Hematopoietic multipotent progenitor cell treated with erythropoietin and hydrocortisone succinate and interleukin-3 and kit ligand, for 8 days (in vitro differentiated cells): ENCODE measurements around the gene CTF1.

Experiments used
- DNase-seq: peaks from one replicate; pipeline ENCODE4 v3.0.0-alpha.2; 2015

The CTF1 gene

GRCh38 chr16:30910427-30911029 is 14.1 kb downstream of the CTF1 start:
- DNase-seq, result no peak

GRCh38 chr16:30912794-30913412 is 16.5 kb downstream of the CTF1 start:
- no peak for DNase-seq

- DNase-seq, result peak; percentile 18
Observed at GRCh38 chr16:30914830-30915229, 18.4 kb downstream of the CTF1 start.

- DNase-seq, result no peak
Observed at GRCh38 chr16:30918614-30919013, 22.2 kb downstream of the CTF1 start.

- DNase-seq, result peak; percentile 17
Observed at GRCh38 chr16:30920891-30921290, 24.5 kb downstream of the CTF1 start.

- no peak for DNase-seq
Observed at GRCh38 chr16:30921459-30921747, 25.0 kb downstream of the CTF1 start.

GRCh38 chr16:30921748-30922419 is 25.5 kb downstream of the CTF1 start:
- DNase-seq, result peak; percentile 87

GRCh38 chr16:30922420-30922959 is 26.1 kb downstream of the CTF1 start:
- peak; percentile 100 for DNase-seq

- DNase-seq, result peak; percentile 99
Observed at GRCh38 chr16:30922960-30923535, 26.6 kb downstream of the CTF1 start.

- no peak for DNase-seq
Observed at GRCh38 chr16:30923554-30924075, 27.2 kb downstream of the CTF1 start, which contains the start of gene FBXL19. Gene FBXL19 (plus strand): TSS chr16:30923572. CDS start chr16:30925755, 2,183 bp downstream.

GRCh38 chr16:30924076-30924912 is 27.9 kb downstream of the CTF1 start:
- no peak for DNase-seq

GRCh38 chr16:30924913-30925631 is 28.7 kb downstream of the CTF1 start:
- no peak for DNase-seq

GRCh38 chr16:30925632-30925987 is 29.2 kb downstream of the CTF1 start:
- no peak for DNase-seq

GRCh38 chr16:30925995-30926811 is 29.8 kb downstream of the CTF1 start:
- no peak for DNase-seq

GRCh38 chr16:30926937-30927788 is 30.7 kb downstream of the CTF1 start:
- DNase-seq, result no peak

- DNase-seq, result peak; percentile 72
Observed at GRCh38 chr16:30927789-30928378, 31.5 kb downstream of the CTF1 start.

GRCh38 chr16:30928390-30928789 is 32.0 kb downstream of the CTF1 start:
- no peak for DNase-seq

- DNase-seq, result no peak
Observed at GRCh38 chr16:30929167-30929566, 32.8 kb downstream of the CTF1 start.

- no peak for DNase-seq
Observed at GRCh38 chr16:30930160-30930571, 33.8 kb downstream of the CTF1 start.
